ENCODE results near the gene MGRN1. TPM values are rescaled to one million over a fixed set of nuclear protein-coding genes. Genes with fewer than 3 reads are reported as not detected.

The MGRN1 gene
- total RNA-seq, 1 experiment from 2014 or later, result 22.7 TPM

DNA sequence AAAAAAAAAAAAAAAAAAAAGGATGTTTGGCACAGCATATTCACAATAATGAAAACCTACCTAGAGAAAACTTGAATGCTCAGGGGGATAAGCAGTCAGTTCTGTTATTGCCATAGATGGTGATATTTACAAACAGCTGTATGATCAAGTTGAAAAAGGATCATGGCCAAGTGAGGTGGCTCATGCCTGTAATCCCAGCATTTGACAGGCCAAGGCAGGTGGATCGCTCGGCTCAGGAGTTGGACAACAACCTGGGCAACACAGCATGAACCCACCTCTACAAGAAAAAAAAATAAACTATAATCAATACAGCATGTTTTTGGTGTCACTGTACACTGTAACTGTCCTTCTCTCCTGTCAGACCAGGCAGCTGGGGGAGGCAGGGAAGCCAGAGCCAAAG is 90.4 kb downstream of the MGRN1 start:
- no peak for ATAC-seq
- H3K79me2 ChIP-seq (ENCODE audit: low read length), result no peaks in the 10 kb centered on the region
- H3K9me2 ChIP-seq (replicated peaks; ENCODE audit: low read length), result no peaks in the 10 kb centered on the region
- ChIA-PET POLR2A (ENCODE audit: unreplicated experiment) (no interaction called here), CTCF (no interaction called here)
- no peak for DNase-seq
- no peaks in the 10 kb centered on the region for H4K20me1 ChIP-seq (ENCODE audit: low read length)
- intact Hi-C loops (cut with micrococcal nuclease), result no loop called here
- H3K9me3 ChIP-seq (ENCODE audit: low read length), result no peaks in the 10 kb centered on the region
- no peak overlapping the region for H3K4me3 ChIP-seq (ENCODE audit: low read length)
- H3K27ac ChIP-seq (ENCODE audit: low read length), result no peak overlapping the region
- no peak overlapping the region for H3K4me2 ChIP-seq (ENCODE audit: low read length)
- H3K9ac ChIP-seq (ENCODE audit: low read length), result no peak overlapping the region
- no peak overlapping the region for H2AFZ ChIP-seq (ENCODE audit: low read length)
- H3K36me3 ChIP-seq (ENCODE audit: low read depth, low read length), result 0 out of 2 replicates have a peak, but pooled peaks cover 3% of the 10 kb centered on the region
- no peaks in the 10 kb centered on the region for H3F3A ChIP-seq (ENCODE audit: low read length, unreplicated experiment)
- no peaks in the 10 kb centered on the region for H3K27me3 ChIP-seq (ENCODE audit: low read length)
- BruUV-seq (replicated peaks), result no TSS peak
- TF ChIP-seq EZH2phosphoT487 (IDR thresholded peaks at IDR 0.05; ENCODE audit: borderline replicate concordance, low read length) (no peak), EZH2 (IDR thresholded peaks at IDR 0.05; ENCODE audit: low read length, unreplicated experiment) (no peak)
- TF ChIP-seq, protein P1, sequence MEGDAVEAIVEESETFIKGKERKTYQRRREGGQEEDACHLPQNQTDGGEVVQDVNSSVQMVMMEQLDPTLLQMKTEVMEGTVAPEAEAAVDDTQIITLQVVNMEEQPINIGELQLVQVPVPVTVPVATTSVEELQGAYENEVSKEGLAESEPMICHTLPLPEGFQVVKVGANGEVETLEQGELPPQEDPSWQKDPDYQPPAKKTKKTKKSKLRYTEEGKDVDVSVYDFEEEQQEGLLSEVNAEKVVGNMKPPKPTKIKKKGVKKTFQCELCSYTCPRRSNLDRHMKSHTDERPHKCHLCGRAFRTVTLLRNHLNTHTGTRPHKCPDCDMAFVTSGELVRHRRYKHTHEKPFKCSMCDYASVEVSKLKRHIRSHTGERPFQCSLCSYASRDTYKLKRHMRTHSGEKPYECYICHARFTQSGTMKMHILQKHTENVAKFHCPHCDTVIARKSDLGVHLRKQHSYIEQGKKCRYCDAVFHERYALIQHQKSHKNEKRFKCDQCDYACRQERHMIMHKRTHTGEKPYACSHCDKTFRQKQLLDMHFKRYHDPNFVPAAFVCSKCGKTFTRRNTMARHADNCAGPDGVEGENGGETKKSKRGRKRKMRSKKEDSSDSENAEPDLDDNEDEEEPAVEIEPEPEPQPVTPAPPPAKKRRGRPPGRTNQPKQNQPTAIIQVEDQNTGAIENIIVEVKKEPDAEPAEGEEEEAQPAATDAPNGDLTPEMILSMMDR (conservative IDR thresholded peaks at IDR 0.05; ENCODE audit: low read depth, low read length), result no peak
- H3K4me1 ChIP-seq (ENCODE audit: insufficient read depth, low read length), result no peaks in the 10 kb centered on the region

DNA sequence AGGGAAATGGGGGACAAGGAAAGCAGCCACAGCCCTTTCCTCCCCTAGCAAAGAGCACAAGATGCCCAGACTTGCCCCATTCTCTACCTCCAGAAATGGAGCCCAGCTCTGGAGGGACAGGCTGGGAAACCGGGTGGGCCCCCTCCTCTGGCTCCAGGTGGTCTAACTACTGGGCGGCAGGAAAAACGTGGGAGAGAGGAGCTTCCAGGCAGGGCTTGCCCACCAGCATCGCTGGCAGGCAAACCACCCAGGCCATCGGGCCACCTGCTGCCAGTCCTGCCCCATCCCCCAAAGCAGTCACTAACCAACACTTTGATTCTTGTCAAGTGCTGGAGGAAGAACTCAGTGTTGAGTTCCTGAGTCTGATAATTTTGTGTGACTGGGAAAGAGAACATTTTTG is 93.8 kb downstream of the MGRN1 start:
- Histone ChIP-seq H3K4me3 (ENCODE audit: low read length) (no peak overlapping the region), H3K4me2 (ENCODE audit: low read length) (no peak overlapping the region), H3F3A (ENCODE audit: low read length, unreplicated experiment) (no peaks in the 10 kb centered on the region), H3K9me2 (replicated peaks; ENCODE audit: low read length) (no peaks in the 10 kb centered on the region), H3K79me2 (ENCODE audit: low read length) (no peaks in the 10 kb centered on the region), H4K20me1 (ENCODE audit: low read length) (no peaks in the 10 kb centered on the region), H3K9ac (ENCODE audit: low read length) (no peak overlapping the region), H3K36me3 (ENCODE audit: low read depth, low read length) (no peaks in the 10 kb centered on the region), H2AFZ (ENCODE audit: low read length) (no peak overlapping the region), H3K27ac (ENCODE audit: low read length) (no peak overlapping the region), H3K4me1 (ENCODE audit: insufficient read depth, low read length) (no peaks in the 10 kb centered on the region), H3K27me3 (ENCODE audit: low read length) (no peaks in the 10 kb centered on the region), H3K9me3 (ENCODE audit: low read length) (no peaks in the 10 kb centered on the region)
- TF ChIP-seq EZH2phosphoT487 (IDR thresholded peaks at IDR 0.05; ENCODE audit: borderline replicate concordance, low read length) (no peak), EZH2 (IDR thresholded peaks at IDR 0.05; ENCODE audit: low read length, unreplicated experiment) (no peak)
- TF ChIP-seq, protein P1 (conservative IDR thresholded peaks at IDR 0.05; ENCODE audit: low read depth, low read length), result no peak
- CTCF ChIA-PET, result no interaction called here
- DNase-seq (no peak), ATAC-seq (no peak)
- POLR2A ChIA-PET (ENCODE audit: unreplicated experiment), result no interaction called here
- BruUV-seq (replicated peaks), result no TSS peak
- intact Hi-C loops (cut with micrococcal nuclease), result no loop called here

DNA sequence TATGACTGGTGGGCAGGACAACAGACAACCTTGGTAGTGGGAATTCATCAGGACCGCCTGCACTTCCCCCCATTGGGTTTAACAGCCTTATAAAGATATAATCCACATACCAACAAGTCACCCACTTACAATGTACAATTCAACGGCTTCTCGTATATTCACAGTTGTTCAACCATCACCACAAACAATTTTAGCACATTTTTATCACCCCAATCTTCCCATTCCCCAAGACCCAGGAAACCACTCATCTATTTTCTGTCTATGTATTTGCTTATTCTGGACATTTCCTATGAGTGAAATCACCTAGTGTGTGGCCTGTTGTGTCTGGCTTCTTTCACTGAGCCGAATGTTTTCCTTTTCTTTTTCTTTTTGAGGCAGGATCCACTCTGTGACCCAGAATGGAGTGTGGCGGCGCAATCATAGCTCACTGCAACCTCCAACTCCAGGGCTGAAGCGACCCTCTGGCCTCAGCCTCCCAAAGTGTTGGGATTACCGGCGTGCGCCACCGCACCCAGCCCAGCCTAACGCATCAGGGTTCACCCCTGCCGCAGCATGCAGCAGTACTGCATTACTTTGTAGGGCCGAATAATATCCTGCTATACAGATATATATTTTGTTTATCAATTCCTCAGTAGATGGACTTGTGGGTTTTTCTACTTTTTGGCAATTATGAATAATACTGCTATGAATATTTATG is 98.6 kb downstream of the MGRN1 start:
- H3K9ac ChIP-seq (ENCODE audit: low read length), result no peak overlapping the region
- no peaks in the 10 kb centered on the region for H3K4me1 ChIP-seq (ENCODE audit: insufficient read depth, low read length)
- intact Hi-C loops (cut with micrococcal nuclease), result no loop called here
- no peak overlapping the region for H3K4me3 ChIP-seq (ENCODE audit: low read length)
- ATAC-seq, result no peak
- H3K27me3 ChIP-seq (ENCODE audit: low read length), result no peaks in the 10 kb centered on the region
- no peaks in the 10 kb centered on the region for H3F3A ChIP-seq (ENCODE audit: low read length, unreplicated experiment)
- no peaks in the 10 kb centered on the region for H4K20me1 ChIP-seq (ENCODE audit: low read length)
- no peak overlapping the region for H3K27ac ChIP-seq (ENCODE audit: low read length)
- no peaks in the 10 kb centered on the region for H3K9me2 ChIP-seq (replicated peaks; ENCODE audit: low read length)
- H3K9me3 ChIP-seq (ENCODE audit: low read length), result no peaks in the 10 kb centered on the region
- no TSS peak for BruUV-seq (replicated peaks)
- TF ChIP-seq EZH2phosphoT487 (IDR thresholded peaks at IDR 0.05; ENCODE audit: borderline replicate concordance, low read length), result no peak
- TF ChIP-seq EZH2 (IDR thresholded peaks at IDR 0.05; ENCODE audit: low read length, unreplicated experiment), result no peak
- TF ChIP-seq, protein P1 (conservative IDR thresholded peaks at IDR 0.05; ENCODE audit: low read depth, low read length), result no peak
- H2AFZ ChIP-seq (ENCODE audit: low read length), result no peak overlapping the region
- CTCF ChIA-PET, result interaction anchor here (0.6 kb wide), 1 partner anchor 61 kb away, joined by 3 read pairs; no protein-coding TSS in a partner anchor
- no peak overlapping the region for H3K4me2 ChIP-seq (ENCODE audit: low read length)
- no peaks in the 10 kb centered on the region for H3K36me3 ChIP-seq (ENCODE audit: low read depth, low read length)
- no peaks in the 10 kb centered on the region for H3K79me2 ChIP-seq (ENCODE audit: low read length)
- no peak for DNase-seq
- POLR2A ChIA-PET (ENCODE audit: unreplicated experiment), result no interaction called here
